ENCODE data around the gene MEGF11. TPM values are rescaled to one million over a fixed set of nuclear protein-coding genes. Genes with fewer than 3 reads are reported as not detected.

The MEGF11 gene
- total RNA-seq, 1 experiment from 2014 or later: not detected

DNA sequence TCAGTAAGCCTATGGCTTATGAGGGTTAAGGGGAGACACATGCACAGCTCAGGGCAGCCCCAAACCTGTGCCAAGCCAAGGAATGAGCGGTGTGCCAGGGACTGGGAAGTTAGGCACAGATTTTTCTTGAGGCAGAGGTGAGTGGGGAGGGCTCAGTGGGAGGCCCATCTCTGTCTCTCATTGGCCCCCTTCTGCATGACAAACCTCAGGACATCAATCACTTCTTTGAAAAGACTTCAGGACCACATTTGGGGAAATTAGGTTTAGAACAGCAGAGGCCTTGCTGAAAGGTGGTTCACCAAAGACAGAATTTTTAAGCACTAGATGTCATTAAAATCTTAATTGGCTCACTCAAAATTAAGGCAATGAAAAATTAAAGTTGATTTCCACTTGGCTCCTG, 327.1 kb downstream of the MEGF11 start:
- ATAC-seq: no peak
- CTCF ChIA-PET: no interaction called here
- Histone ChIP-seq H3K27ac (ENCODE audit: low read length) (no peak overlapping the region), H3K4me2 (ENCODE audit: low read length) (no peak overlapping the region), H3K27me3 (ENCODE audit: low read length) (no peaks in the 10 kb centered on the region), H3K36me3 (ENCODE audit: low read depth, low read length) (no peaks in the 10 kb centered on the region), H2AFZ (ENCODE audit: low read length) (no peak overlapping the region), H3K9me3 (ENCODE audit: low read length) (no peaks in the 10 kb centered on the region), H3K4me1 (ENCODE audit: insufficient read depth, low read length) (no peaks in the 10 kb centered on the region), H3K9me2 (replicated peaks; ENCODE audit: low read length) (no peaks in the 10 kb centered on the region), H3K4me3 (ENCODE audit: low read length) (no peak overlapping the region), H4K20me1 (ENCODE audit: low read length) (no peaks in the 10 kb centered on the region), H3F3A (ENCODE audit: low read length, unreplicated experiment) (no peaks in the 10 kb centered on the region), H3K9ac (ENCODE audit: low read length) (no peak overlapping the region), H3K79me2 (ENCODE audit: low read length) (no peaks in the 10 kb centered on the region)
- no peak for DNase-seq
- intact Hi-C loops (cut with micrococcal nuclease): no loop called here
- no TSS peak for BruUV-seq (replicated peaks)
- POLR2A ChIA-PET (ENCODE audit: unreplicated experiment): no interaction called here
- TF ChIP-seq EZH2 (IDR thresholded peaks at IDR 0.05; ENCODE audit: low read length, unreplicated experiment) (no peak), EZH2phosphoT487 (IDR thresholded peaks at IDR 0.05; ENCODE audit: borderline replicate concordance, low read length) (no peak), CTCF (conservative IDR thresholded peaks at IDR 0.05; ENCODE audit: low read depth, low read length) (no peak)

DNA sequence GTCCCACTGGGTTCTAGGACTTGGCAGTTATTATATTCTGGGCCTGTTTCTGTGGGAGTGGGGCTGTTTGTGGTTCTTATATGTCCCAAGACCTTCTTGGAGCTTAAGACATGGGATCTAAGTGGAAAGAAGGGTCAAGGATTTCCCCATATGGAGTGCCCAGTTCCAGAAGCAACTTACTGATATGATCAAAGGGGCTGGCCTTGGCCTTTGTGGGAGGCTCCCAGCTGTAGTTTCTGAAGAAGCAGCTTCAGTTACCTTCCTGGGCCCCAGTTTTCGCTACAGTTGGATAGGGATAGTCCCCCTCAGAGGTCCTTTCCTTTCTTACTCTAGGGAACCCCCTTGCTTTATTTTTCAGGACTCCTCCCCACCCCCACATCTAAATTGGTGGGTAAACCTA, 328.2 kb downstream of the MEGF11 start:
- H3K9me3 ChIP-seq (ENCODE audit: low read length): no peaks in the 10 kb centered on the region
- H3K79me2 ChIP-seq (ENCODE audit: low read length): no peaks in the 10 kb centered on the region
- H3K4me1 ChIP-seq (ENCODE audit: insufficient read depth, low read length): no peaks in the 10 kb centered on the region
- H3K9ac ChIP-seq (ENCODE audit: low read length): no peak overlapping the region
- no TSS peak for BruUV-seq (replicated peaks)
- H3K27me3 ChIP-seq (ENCODE audit: low read length): no peaks in the 10 kb centered on the region
- H3K9me2 ChIP-seq (replicated peaks; ENCODE audit: low read length): no peaks in the 10 kb centered on the region
- CTCF ChIA-PET: no interaction called here
- POLR2A ChIA-PET (ENCODE audit: unreplicated experiment): no interaction called here
- intact Hi-C loops (cut with micrococcal nuclease): no loop called here
- DNase-seq: no peak
- no peak overlapping the region for H3K4me2 ChIP-seq (ENCODE audit: low read length)
- no peak overlapping the region for H3K27ac ChIP-seq (ENCODE audit: low read length)
- no peaks in the 10 kb centered on the region for H4K20me1 ChIP-seq (ENCODE audit: low read length)
- ATAC-seq: no peak
- no peaks in the 10 kb centered on the region for H3K36me3 ChIP-seq (ENCODE audit: low read depth, low read length)
- no peak overlapping the region for H2AFZ ChIP-seq (ENCODE audit: low read length)
- H3F3A ChIP-seq (ENCODE audit: low read length, unreplicated experiment): no peaks in the 10 kb centered on the region
- H3K4me3 ChIP-seq (ENCODE audit: low read length): no peak overlapping the region
- no peak for TF ChIP-seq EZH2 (IDR thresholded peaks at IDR 0.05; ENCODE audit: low read length, unreplicated experiment)
- TF ChIP-seq CTCF (conservative IDR thresholded peaks at IDR 0.05; ENCODE audit: low read depth, low read length): no peak
- TF ChIP-seq EZH2phosphoT487 (IDR thresholded peaks at IDR 0.05; ENCODE audit: borderline replicate concordance, low read length): no peak

GRCh38 chr15:65924004-65924403, 329.5 kb downstream of the MEGF11 start:
- H3K27me3 ChIP-seq (ENCODE audit: low read length): no peaks in the 10 kb centered on the region
- ATAC-seq (no peak), DNase-seq (no peak)
- CTCF ChIA-PET: no interaction called here
- no peak overlapping the region for H3K4me2 ChIP-seq (ENCODE audit: low read length)
- POLR2A ChIA-PET (ENCODE audit: unreplicated experiment): no interaction called here
- H3K9me3 ChIP-seq (ENCODE audit: low read length): no peaks in the 10 kb centered on the region
- intact Hi-C loops (cut with micrococcal nuclease): no loop called here
- no TSS peak for BruUV-seq (replicated peaks)
- H3K9me2 ChIP-seq (replicated peaks; ENCODE audit: low read length): no peaks in the 10 kb centered on the region
- H3K27ac ChIP-seq (ENCODE audit: low read length): no peak overlapping the region
- no peaks in the 10 kb centered on the region for H3K4me1 ChIP-seq (ENCODE audit: insufficient read depth, low read length)
- H2AFZ ChIP-seq (ENCODE audit: low read length): no peak overlapping the region
- no peaks in the 10 kb centered on the region for H3F3A ChIP-seq (ENCODE audit: low read length, unreplicated experiment)
- no peaks in the 10 kb centered on the region for H4K20me1 ChIP-seq (ENCODE audit: low read length)
- no peaks in the 10 kb centered on the region for H3K79me2 ChIP-seq (ENCODE audit: low read length)
- no peak overlapping the region for H3K4me3 ChIP-seq (ENCODE audit: low read length)
- no peaks in the 10 kb centered on the region for H3K36me3 ChIP-seq (ENCODE audit: low read depth, low read length)
- H3K9ac ChIP-seq (ENCODE audit: low read length): no peak overlapping the region
- TF ChIP-seq CTCF (conservative IDR thresholded peaks at IDR 0.05; ENCODE audit: low read depth, low read length) (no peak), EZH2phosphoT487 (IDR thresholded peaks at IDR 0.05; ENCODE audit: borderline replicate concordance, low read length) (no peak), EZH2 (IDR thresholded peaks at IDR 0.05; ENCODE audit: low read length, unreplicated experiment) (no peak)
